Tongue (tissue), 3 donors: ENCODE measurements around the gene LTB4R2. TPM values are rescaled to one million over a fixed set of nuclear protein-coding genes. Genes with fewer than 3 reads are reported as not detected.
"Not testable (repeated sequence)": the region's sequence is repeated elsewhere in the genome, so short reads cannot be mapped to it uniquely, and the experiment has no call there.

ENCODE experiments used
- DNase-seq: peaks from one replicate; pipeline ENCODE4 v3.0.0-alpha.2; 2015
- small RNA-seq: library from RNA; depleted of rRNA; stranded (forward); fragments of <200 nt; gene quantifications from one replicate; pipeline ENCODE3, GENCODE V24; 2014; ENCODE audit warnings: low replicate concordance
- total RNA-seq: library from RNA; depleted of rRNA; stranded (reverse); fragments of >200 nt; gene quantifications from one replicate; pipeline ENCODE4 v1.2.3, GENCODE V29; 2014

LTB4R2 gene
- total RNA-seq, 1 donor from 2014 or later = 19.3 TPM

GRCh38 chr14:24340606-24341005 is 30.7 kb downstream of the LTB4R2 start:
- DNase-seq = no peak

- no peak for DNase-seq
Measured at GRCh38 chr14:24342889-24343288, 32.9 kb downstream of the LTB4R2 start.

- no peak for DNase-seq
Measured at GRCh38 chr14:24343795-24344660, 34.1 kb downstream of the LTB4R2 start.

- DNase-seq = no peak
Measured at GRCh38 chr14:24347134-24347533, 37.2 kb downstream of the LTB4R2 start.

- no peak for DNase-seq
Measured at GRCh38 chr14:24348186-24348585, 38.2 kb downstream of the LTB4R2 start.

GRCh38 chr14:24349742-24350141 is 39.8 kb downstream of the LTB4R2 start:
- DNase-seq = no peak

GRCh38 chr14:24351517-24351916 is 41.6 kb downstream of the LTB4R2 start:
- DNase-seq = peak; percentile 38

- DNase-seq = no peak
Measured at GRCh38 chr14:24353559-24354481, 43.9 kb downstream of the LTB4R2 start.

- DNase-seq = not testable (repeated sequence)
Measured at GRCh38 chr14:24354482-24354825, 44.5 kb downstream of the LTB4R2 start.

GRCh38 chr14:24355009-24355408 is 45.1 kb downstream of the LTB4R2 start:
- DNase-seq = no peak

- DNase-seq = no peak
Measured at GRCh38 chr14:24356208-24356607, 46.3 kb downstream of the LTB4R2 start.

GRCh38 chr14:24360281-24360680 is 50.3 kb downstream of the LTB4R2 start:
- no peak for DNase-seq

GRCh38 chr14:24361326-24361725 is 51.4 kb downstream of the LTB4R2 start:
- DNase-seq = no peak

Small RNA genes lying within 50 kb of the gene (small RNA-seq; reads per million reads assigned to genes)
- gene RF00026 = not detected

Other genes with a start within 250 kb of the LTB4R2 start
- not detected for gene CPNE6, start 238.6 kb upstream of the LTB4R2 start, total RNA-seq
- gene PCK2, start 215.8 kb upstream of the LTB4R2 start, total RNA-seq = 2.9 TPM
- 80.3 TPM for gene DCAF11, start 195.4 kb upstream of the LTB4R2 start, total RNA-seq
- gene NRL, start 195.2 kb upstream of the LTB4R2 start, total RNA-seq = 2.4 TPM
- gene FITM1, start 179.5 kb upstream of the LTB4R2 start, total RNA-seq = 132 TPM
- gene PSME1, start 173.9 kb upstream of the LTB4R2 start, total RNA-seq = 73.5 TPM
- gene EMC9, start 168.5 kb upstream of the LTB4R2 start, total RNA-seq = 18.1 TPM
- gene PSME2, start 163.5 kb upstream of the LTB4R2 start, total RNA-seq = 35.5 TPM
- 38.2 TPM for gene RNF31, start 162.6 kb upstream of the LTB4R2 start, total RNA-seq
- 34.6 TPM for gene IRF9, start 148.9 kb upstream of the LTB4R2 start, total RNA-seq
- 8.6 TPM for gene REC8, start 138.1 kb upstream of the LTB4R2 start, total RNA-seq
- gene IPO4, start 121.3 kb upstream of the LTB4R2 start, total RNA-seq = 30.8 TPM
- 52.9 TPM for gene TM9SF1, start 114.7 kb upstream of the LTB4R2 start, total RNA-seq
- gene TSSK4, start 104.4 kb upstream of the LTB4R2 start, total RNA-seq = not detected
- 47.6 TPM for gene CHMP4A, start 96.7 kb upstream of the LTB4R2 start, total RNA-seq
- 12.9 TPM for gene MDP1, start 94.1 kb upstream of the LTB4R2 start, total RNA-seq
- gene NEDD8, start 77.8 kb upstream of the LTB4R2 start, total RNA-seq = 77.0 TPM
- 102 TPM for gene GMPR2, start 77.2 kb upstream of the LTB4R2 start, total RNA-seq
- 33.8 TPM for gene TINF2, start 67.5 kb upstream of the LTB4R2 start, total RNA-seq
- 29.0 TPM for gene TGM1, start 47.0 kb upstream of the LTB4R2 start, total RNA-seq
- gene RABGGTA, start 38.5 kb upstream of the LTB4R2 start, total RNA-seq = 16.5 TPM
- 13.0 TPM for gene DHRS1, start 10.4 kb upstream of the LTB4R2 start, total RNA-seq
- 24.5 TPM for gene NOP9, start 10.3 kb upstream of the LTB4R2 start, total RNA-seq
- gene CIDEB, start 2.2 kb upstream of the LTB4R2 start, total RNA-seq = 14.6 TPM
- gene LTB4R, start 1.4 kb downstream of the LTB4R2 start, total RNA-seq = 8.8 TPM
- gene ADCY4, start 24.9 kb downstream of the LTB4R2 start, total RNA-seq = 16.7 TPM
- 5.5 TPM for gene RIPK3, start 29.9 kb downstream of the LTB4R2 start, total RNA-seq
- gene NFATC4, start 58.0 kb downstream of the LTB4R2 start, total RNA-seq = 56.6 TPM
- 35.1 TPM for gene NYNRIN, start 88.9 kb downstream of the LTB4R2 start, total RNA-seq
- 1.3 TPM for gene CBLN3, start 119.5 kb downstream of the LTB4R2 start, total RNA-seq
- gene KHNYN, start 119.8 kb downstream of the LTB4R2 start, total RNA-seq = 56.6 TPM
- gene SDR39U1, start 132.6 kb downstream of the LTB4R2 start, total RNA-seq = 20.5 TPM
- gene CMA1, start 198.1 kb downstream of the LTB4R2 start, total RNA-seq = not detected